Hematopoietic multipotent progenitor cell treated with erythropoietin and hydrocortisone succinate and interleukin-3 and kit ligand, for 6 days (in vitro differentiated cells): ENCODE measurements around the gene R3HDM4.

Experiments
- DNase-seq: peaks from one replicate; pipeline ENCODE4 v3.0.0-alpha.2; 2015

Gene R3HDM4

DNA sequence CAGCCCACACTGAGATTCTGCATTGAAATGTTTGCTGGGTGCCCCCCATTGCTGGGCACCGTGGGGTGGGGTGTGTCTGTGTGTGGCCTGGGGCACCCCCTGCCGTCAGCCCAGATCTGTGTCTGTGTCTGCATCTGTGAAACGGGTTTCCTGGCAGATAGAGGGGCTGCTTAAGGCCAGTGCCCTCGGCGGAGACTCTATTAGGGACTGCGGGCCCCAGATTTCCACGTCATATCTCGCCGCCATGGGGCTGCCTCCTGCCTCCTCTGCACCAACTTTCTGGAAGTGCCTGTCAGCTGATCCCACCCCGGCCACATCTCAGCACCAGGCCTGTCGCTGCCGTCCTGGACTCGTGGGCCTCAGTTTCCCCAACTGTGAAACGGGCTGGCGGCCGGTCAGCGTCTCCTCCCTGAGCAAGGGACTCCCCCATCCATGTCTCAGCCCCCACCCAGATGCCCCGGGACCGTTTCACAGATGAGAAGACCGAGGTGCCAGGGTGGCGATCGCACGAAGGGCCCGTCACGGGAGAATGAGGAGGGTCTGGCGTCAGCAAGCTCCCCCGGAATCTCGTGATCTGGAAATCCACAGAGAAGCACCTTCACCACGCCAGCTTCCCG lies 34.2 kb upstream of the R3HDM4 start:
- no peak for DNase-seq

DNA sequence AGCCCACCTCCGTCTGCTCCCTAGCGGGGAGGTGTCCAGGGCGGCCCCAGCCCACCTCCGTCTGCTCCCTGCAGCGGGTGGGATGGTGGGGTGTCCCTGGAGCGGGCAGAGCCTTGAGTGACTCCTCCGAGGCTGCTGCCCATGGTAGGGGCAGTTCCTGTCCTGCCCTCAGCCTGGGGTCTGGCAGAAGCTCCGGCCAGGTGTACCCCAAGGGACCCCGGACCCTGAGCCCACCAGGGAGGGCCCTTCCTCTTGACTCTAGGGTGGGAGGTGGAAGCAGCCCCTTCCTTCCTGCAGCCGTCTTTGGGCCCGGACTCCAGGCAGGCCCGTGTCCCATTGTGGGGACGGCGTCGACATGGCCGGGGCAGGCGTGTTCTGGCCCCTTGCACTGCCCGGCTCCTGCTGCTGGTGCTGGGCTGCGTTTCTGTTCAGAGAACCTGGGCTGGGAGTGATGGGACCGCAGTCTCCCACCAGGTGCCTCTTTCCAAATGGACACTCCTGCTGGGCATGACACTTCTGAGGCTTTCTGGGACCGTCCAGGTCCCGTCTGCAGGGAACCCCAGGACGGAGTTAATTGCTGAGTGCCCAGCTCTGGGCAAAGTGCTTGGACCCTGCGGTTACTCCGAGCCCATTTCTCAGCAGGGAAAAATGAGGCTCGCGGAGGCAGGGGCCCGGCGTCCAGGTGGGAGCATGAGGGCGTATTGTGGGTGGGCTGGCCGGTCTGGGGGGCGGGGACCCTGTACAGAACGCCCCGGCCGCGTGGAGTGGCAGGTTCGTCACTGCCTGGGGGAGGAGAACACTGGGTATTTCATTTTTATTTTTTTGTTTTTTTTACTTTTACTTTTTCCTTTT lies 32.6 kb upstream of the R3HDM4 start:
- no peak for DNase-seq

DNA sequence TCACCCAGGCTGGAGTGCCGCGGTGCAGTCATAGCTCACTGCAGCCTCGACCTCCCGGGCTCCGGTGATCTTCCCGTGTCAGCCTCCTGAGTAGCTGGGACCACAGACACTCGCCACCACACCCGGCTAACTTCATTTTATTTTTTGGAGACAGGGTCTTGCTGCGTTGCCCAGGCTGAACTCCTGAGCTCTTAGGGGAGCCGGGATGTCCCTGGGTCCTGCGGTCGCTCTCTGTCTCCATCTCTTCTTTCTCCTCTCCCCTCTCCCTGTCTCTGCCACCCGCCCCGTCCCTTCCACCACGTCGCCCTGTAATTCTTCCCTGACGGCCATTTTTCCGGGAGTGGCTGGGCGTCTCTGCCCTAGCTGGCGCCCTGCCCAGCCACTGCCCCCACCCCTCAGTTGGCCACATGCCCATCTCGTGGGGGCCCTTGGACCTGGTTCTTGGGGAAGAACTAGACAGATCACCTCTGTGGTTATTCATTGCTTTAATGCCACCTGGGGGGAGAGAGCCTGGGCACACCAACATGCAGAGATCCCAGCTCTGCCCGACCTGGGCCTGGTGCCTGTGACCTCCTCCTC lies 31.7 kb upstream of the R3HDM4 start:
- DNase-seq: peak; percentile 68

- DNase-seq: peak; percentile 95
Measured at GRCh38 chr19:944171-944567, 31.1 kb upstream of the R3HDM4 start.

DNA sequence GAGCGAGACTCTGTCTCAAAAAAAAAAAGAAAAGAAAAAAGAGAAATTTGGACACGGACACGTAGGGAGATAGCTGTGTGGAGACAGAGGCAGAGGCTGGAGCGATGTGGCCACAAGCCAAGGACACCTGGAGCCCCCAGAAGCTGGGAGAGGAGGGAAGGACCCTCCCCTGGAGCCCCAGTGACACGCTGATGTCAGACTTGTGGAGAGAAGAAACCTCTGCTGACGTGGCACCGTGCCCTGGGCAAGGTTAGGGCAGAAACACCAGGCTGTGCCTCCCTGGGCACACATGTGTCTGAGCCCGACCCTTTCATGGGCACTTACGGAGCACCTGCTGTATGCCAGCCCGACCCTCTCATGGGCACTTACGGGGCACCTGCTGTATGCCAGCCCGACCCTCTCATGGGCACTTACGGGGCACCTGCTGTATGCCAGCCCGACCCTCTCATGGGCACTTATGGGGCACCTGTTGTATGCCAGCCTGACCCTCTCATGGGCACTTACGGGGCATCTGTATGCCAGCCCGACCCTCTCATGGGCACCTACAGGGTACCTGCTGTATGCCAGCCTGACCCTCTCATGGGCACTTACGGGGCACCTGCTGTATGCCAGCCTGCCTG lies 30.6 kb upstream of the R3HDM4 start:
- no peak for DNase-seq

- no peak for DNase-seq
Measured at GRCh38 chr19:942133-942645, 29.2 kb upstream of the R3HDM4 start.

- DNase-seq: no peak
Measured at GRCh38 chr19:941292-942132, 28.5 kb upstream of the R3HDM4 start.

DNA sequence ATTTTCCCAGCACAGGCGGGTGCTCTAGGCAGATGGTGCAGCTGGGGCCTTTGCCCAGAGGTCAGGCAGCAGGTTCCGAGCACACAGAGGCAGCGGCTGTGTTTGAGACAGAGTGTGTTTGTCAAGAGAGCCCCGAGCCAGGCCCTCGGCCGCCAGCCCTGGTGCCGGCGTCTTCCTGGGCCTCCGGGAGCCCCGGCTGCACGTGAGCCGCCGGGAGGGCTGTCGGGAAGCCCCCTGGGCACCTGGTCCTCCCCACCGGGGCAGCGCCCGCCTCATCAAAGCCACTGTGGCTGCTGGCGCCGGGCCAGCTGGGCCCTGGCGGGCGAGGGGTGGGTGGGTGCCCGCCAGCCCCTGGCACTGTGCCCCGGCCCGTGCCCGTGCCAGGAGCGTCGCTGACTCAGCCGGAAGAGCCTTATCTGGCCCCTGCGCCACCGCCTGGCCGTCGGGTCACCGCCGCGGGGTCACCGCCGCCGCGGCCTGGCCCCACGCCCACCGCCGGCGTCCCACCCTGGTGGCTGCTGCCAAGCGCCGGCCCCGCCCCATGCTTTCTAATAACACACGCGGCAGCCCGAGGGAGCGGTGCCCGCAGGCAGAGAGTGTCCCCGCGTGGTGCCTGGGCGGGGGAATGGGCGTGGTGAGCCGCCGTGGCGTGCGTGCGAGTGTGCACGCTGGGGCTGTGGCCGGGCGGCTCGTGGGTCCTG lies 27.7 kb upstream of the R3HDM4 start:
- peak; percentile 96 for DNase-seq

GRCh38 chr19:939922-940321 lies 26.9 kb upstream of the R3HDM4 start:
- no peak for DNase-seq

- DNase-seq: no peak
Measured at GRCh38 chr19:939439-939838, 26.4 kb upstream of the R3HDM4 start.

GRCh38 chr19:938233-938923 lies 25.4 kb upstream of the R3HDM4 start:
- no peak for DNase-seq

GRCh38 chr19:937259-937694 lies 24.3 kb upstream of the R3HDM4 start:
- DNase-seq: no peak

GRCh38 chr19:936175-936546 lies 23.1 kb upstream of the R3HDM4 start:
- DNase-seq: no peak

- peak; percentile 71 for DNase-seq
Measured at GRCh38 chr19:934865-935479, 22.0 kb upstream of the R3HDM4 start.

DNA sequence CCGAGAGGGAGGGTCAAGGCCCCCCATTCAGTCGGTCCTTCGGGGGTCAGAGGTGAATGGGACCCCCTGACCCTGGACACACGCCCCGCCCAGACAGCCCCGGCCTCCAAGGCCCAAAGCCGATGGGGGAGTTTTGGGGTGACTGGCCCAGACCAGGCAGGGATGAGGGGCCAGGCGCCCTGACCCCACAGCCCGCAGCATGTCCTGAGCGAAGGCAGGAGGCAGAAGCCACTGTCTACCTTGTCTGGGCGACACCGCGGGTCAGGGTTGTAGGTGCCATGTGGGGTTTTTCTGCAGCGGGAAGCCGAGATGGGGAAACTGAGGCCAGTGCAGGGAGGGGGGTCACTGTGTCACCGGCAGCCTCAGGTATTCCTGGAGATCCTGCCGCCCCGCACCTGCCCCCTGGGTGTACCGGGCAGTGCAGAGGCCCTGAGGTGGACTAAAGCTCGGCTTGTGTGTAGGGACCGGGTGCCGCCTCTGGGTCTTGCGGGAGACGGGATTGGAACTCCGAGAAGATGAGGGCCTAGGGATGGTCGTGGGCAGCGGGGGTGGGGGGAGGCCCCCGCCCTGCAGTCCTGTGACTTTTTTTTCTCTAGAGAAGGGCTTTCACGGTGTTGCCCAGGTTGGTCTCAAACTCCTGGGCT lies 21.3 kb upstream of the R3HDM4 start:
- no peak for DNase-seq

GRCh38 chr19:933553-933882 lies 20.5 kb upstream of the R3HDM4 start:
- no peak for DNase-seq

- peak; percentile 62 for DNase-seq
Measured at GRCh38 chr19:932648-933552, 19.9 kb upstream of the R3HDM4 start.

GRCh38 chr19:931860-932647 lies 19.0 kb upstream of the R3HDM4 start:
- DNase-seq: no peak

DNA sequence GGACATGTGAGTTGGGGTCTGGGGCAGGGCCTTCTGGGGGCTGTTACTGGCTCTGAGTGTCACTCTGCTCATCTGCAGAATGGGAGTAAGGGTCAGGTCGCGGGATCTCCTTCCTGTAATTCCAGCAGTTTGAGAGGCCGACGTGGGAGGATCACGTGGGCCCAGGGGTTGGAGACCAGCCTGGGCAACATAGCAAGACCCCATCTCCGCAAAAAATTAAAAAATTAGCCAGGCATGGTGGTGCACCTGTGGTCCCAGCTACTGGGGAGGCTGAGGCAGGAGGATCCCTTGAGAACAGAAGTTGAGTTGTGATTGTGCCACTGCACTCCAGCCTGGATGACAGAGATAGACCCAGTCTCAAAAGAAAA lies 16.9 kb upstream of the R3HDM4 start:
- no peak for DNase-seq
